22Rv1 (cell line): Measurements from ENCODE around the gene SPACA5.

Experiments
- H3K27ac ChIP-seq: fragments of 450-650 bp; 2 replicates; pipeline ENCODE4 v1.5.1; 2017
- ZFX ChIP-seq: fragments of 450-650 bp; IDR thresholded peaks from 2 replicates; pipeline ENCODE4 v1.6.1; 2017; ENCODE audit warnings: antibody characterized with exemption, borderline replicate concordance
- TF ChIP-seq, protein P1 (sequence below): fragments of 450-650 bp; IDR thresholded peaks from 2 replicates; pipeline ENCODE4 v1.5.1; 2017; ENCODE audit warnings: mild to moderate bottlenecking

The SPACA5 gene

DNA sequence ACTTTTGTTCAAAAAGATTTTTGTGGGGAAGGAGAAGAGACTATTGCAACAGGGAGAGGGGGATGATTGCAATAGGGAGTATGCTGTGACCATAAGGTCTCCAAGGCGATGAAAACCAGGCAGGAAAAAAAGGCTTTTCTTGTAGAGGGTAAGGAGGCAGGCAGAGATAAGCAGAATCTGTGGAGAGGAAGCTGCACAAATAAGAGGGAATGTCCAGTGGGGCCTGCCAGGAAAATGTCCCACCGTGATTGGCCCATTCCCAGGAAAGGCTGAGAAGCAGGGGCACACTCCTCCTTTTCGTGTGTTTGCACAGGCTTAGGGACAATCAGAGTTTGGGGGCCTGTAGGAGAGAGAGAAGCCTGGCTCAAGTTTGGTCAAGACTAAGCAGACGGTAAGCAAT lies 29.1 kb downstream of the SPACA5 start:
- H3K27ac ChIP-seq, result no peak overlapping the region
- TF ChIP-seq, protein P1, sequence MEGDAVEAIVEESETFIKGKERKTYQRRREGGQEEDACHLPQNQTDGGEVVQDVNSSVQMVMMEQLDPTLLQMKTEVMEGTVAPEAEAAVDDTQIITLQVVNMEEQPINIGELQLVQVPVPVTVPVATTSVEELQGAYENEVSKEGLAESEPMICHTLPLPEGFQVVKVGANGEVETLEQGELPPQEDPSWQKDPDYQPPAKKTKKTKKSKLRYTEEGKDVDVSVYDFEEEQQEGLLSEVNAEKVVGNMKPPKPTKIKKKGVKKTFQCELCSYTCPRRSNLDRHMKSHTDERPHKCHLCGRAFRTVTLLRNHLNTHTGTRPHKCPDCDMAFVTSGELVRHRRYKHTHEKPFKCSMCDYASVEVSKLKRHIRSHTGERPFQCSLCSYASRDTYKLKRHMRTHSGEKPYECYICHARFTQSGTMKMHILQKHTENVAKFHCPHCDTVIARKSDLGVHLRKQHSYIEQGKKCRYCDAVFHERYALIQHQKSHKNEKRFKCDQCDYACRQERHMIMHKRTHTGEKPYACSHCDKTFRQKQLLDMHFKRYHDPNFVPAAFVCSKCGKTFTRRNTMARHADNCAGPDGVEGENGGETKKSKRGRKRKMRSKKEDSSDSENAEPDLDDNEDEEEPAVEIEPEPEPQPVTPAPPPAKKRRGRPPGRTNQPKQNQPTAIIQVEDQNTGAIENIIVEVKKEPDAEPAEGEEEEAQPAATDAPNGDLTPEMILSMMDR, result no peak
- TF ChIP-seq ZFX, result no peak

DNA sequence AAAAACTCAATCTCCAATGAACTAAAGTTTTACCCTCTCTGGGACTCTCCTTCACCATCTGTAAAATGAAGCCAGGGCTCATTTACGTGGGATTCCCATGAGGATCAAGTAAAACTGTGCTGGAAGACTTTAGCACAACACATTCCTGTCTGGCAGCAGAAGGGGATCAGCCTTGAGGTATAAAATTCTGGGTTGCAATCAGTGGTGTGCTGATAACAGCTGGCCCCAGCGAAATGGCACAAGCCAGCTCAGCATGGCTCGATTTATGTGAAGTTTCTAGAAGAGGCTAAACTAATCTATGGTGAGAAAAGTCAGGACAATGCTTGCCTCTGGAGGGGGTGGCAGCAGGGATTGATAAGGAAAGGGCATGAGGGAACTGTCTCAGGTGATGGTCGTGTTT lies 36.3 kb downstream of the SPACA5 start:
- H3K27ac ChIP-seq, result no peak overlapping the region
- TF ChIP-seq, protein P1, result no peak
- no peak for TF ChIP-seq ZFX

DNA sequence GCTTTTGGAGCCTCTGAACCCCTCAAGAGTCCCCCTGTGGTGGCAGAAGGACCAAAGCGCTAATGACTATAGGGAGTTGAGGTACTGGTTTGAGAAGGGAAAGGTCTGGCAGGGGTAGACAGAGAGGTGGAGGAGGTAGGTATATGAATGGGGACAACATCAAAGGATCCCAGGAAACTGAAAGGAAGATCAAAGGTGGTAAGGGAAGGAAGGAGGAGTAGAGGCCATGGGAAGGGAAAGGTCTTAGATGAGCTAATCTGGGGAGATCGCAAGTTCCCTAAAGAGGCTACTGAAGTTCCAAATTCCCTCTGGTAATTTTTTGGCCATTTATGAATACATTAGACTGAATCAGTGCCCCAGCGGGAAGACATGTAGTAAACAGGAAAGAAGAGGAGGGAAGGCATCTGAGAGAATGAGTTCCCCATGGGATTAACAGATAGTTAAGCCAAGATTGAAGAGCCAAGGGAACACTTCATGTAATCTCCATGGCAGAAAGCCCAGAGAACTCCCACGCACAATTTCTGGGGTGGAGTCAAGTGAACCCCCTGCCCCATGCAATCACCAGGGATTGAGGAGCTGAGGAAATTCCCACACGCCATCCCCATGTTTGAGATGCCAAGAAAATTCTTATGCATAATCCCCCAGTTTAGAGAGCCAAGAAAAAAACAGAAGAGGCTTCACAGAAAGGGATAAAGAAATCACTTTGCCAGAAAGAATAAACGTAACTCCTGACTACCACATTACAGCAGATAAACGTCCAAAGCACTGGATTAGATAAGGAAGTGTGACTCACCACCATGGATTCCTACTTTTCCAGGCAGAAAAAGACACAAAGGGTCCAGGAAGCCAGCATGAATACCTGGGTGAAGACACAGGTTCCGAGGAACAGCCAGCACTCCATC lies 38.9 kb downstream of the SPACA5 start:
- no peak overlapping the region for H3K27ac ChIP-seq
- TF ChIP-seq ZFX, result no peak
- TF ChIP-seq, protein P1, result no peak

DNA sequence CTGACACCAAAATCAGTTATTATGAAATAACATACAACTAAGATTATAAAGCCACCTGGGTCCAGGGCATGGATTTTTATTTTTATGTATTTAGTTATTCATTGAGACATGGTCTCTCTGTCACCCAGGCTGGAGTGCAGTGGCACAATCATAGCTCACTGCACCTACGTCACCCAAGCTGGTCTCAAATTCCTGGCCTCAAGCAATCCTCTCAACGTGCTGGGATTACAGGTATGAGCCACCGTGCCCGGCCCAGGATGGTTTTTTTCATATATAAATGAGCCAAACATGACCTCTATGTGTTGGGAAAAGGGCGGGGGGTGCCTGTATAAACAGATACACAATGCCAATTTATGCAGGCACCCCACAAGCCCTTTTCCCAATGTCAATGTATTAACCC lies 40.1 kb downstream of the SPACA5 start:
- no peak overlapping the region for H3K27ac ChIP-seq
- no peak for TF ChIP-seq ZFX

DNA sequence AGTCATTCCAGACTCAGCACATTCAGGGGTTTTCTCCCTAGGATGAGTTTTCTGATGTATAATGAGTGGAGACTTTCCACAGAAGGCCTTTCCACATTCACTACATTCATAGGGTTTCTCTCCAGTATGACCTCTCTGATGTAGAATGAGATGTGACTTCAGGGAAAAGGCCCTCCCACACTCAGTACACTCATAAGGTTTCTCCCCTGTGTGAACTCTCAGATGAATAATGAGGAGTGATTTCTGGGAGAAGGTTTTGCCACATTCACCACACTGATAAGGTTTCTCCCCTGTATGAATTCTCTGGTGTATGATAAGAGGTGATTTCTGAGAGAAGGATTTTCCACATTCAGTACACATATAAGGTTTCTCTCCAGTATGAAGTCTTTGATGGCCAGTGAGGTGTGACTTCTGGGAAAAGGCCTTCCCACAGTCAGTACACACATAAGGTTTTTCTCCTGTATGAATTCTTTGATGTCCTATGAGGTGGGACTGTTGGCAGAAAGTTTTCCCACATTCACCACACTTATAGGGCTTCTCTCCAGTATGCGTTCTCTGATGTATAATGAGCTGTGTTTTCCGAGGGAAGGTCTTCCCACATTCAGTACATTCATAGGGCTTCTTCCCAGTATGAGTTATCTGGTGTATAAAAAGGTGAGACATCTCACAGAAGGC lies 52.0 kb downstream of the SPACA5 start:
- H3K27ac ChIP-seq, result no peak overlapping the region

DNA sequence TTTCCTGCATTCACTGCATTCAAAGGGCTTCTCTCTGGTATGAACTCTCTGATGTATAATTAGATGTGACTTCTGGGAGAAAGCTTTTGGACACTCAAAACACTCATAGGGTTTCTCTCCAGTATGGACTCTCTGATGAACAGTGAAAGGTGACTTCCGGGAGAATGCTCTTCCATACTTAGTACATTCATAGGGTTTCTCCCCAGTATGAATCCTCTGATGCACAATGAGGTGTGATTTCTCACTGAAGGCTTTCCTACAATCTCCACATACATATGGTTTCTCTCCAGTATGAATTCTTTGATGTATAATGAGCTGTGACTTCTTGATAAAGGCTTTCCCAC lies 52.5 kb downstream of the SPACA5 start:
- H3K27ac ChIP-seq, result no peak overlapping the region
- TF ChIP-seq, protein P1, result no peak
- no peak for TF ChIP-seq ZFX

More for the DNA sequence above, 52.0 kb downstream of the SPACA5 start:
- no peak for TF ChIP-seq ZFX
- TF ChIP-seq, protein P1, result no peak
